Subcutaneous abdominal adipose tissue (tissue), 5 donors: ENCODE data around the gene CBX8.
A peak's percentile ranks its signal among the peaks of the same experiment; 100 is the strongest.

Experiments
- H3K27ac ChIP-seq: one replicate; pipeline ENCODE4 v1.7.0; 2013; ENCODE audit warnings: low read depth, mild to moderate bottlenecking, inconsistent platforms, low read length, moderate library complexity
- H3K27me3 ChIP-seq, 5 donors: one replicate each; pipeline ENCODE4 v1.7.0; 2013; ENCODE audit warnings: low read length in 5 of 5, inconsistent platforms in 1 of 5; ENCODE audit not compliant: control insufficient read depth in 5 of 5, insufficient read depth in 4 of 5
- H3K36me3 ChIP-seq, 5 donors: one replicate each; pipeline ENCODE4 v1.7.0; 2013; ENCODE audit warnings: low read length in 5 of 5; ENCODE audit not compliant: control insufficient read depth in 5 of 5, insufficient read depth in 5 of 5
- H3K4me1 ChIP-seq, 5 donors: one replicate each; pipeline ENCODE4 v1.7.0; 2013; ENCODE audit warnings: low read length in 5 of 5, mild to moderate bottlenecking in 3 of 5, moderate library complexity in 1 of 5; ENCODE audit not compliant: control insufficient read depth in 5 of 5, insufficient read depth in 5 of 5
- H3K4me3 ChIP-seq, 5 donors: one replicate each; pipeline ENCODE4 v1.7.0; 2013; ENCODE audit warnings: low read length in 5 of 5, low read depth in 1 of 5
- H3K9ac ChIP-seq, 5 donors: one replicate each; pipeline ENCODE4 v1.7.0; 2013; ENCODE audit warnings: low read length in 5 of 5, mild to moderate bottlenecking in 4 of 5, moderate library complexity in 3 of 5
- H3K9me3 ChIP-seq, 5 donors: one replicate each; pipeline ENCODE4 v1.7.0; 2013; ENCODE audit warnings: low read length in 5 of 5; ENCODE audit not compliant: control insufficient read depth in 5 of 5
- donor health status: healthy.
- donor health status: healthy.
- donor health status: healthy.
- donor health status: healthy.
- donor health status: healthy.

The CBX8 gene

DNA sequence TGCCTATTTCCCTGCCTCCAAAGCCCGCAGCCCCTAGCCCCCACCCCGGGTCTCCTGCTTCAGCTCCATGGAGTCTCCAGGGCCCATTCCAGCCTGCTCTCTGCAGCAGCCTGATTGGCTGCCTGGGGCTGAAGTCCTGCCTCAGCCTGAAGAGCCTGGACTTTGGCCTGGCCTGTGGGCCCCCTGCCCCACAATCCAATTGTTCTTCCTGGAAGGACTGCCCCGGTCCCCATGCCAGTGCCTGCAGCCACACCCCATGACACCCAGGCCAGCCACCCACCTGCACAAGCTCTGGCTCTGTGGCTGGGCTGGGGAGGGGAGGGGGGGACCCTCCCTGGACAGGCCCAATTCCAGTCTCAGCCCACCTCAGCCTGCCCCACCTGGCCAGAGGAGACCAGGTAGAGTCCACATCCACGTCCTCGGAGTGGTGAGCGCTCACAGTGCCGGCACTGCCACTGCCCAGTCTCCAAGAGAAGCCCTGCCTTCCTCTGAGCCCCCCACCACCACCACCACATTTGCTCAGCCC, 53.9 kb downstream of the CBX8 start:
- Histone ChIP-seq H3K27ac (no peak overlapping the region), H3K4me1 (peaks cover 0 to 16% (median 9%) of the 10 kb centered on the region in 5 donors), H3K27me3 (peaks cover 33 to 59% (median 46%) of the 10 kb centered on the region in 5 donors), H3K4me3 (no peak overlapping the region), H3K9me3 (no peaks in the 10 kb centered on the region), H3K9ac (no peak overlapping the region), H3K36me3 (no peaks in the 10 kb centered on the region)

DNA sequence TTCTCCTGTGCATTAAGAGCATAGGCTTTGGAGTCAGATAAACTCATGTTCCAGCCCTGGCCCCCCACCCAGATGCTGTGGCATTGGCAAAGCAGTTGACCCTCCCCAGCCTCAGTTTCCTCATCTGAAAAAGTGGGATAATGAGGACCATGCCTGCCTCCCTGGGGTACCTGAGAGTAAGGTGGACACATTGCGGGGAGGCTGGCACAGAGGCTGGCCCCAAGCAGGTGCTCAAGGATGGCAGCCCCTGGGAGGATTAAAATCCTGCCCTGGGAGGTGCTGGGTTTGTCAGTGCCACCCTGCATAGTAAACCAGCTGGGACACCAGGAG, 54.3 kb downstream of the CBX8 start:
- Histone ChIP-seq H3K4me1 (peaks cover 0 to 11% (median 8%) of the 10 kb centered on the region in 5 donors), H3K36me3 (no peaks in the 10 kb centered on the region), H3K4me3 (no peak overlapping the region), H3K27me3 (peaks cover 31 to 58% (median 46%) of the 10 kb centered on the region in 5 donors), H3K27ac (no peak overlapping the region), H3K9ac (peak overlapping the region in 1 of 5 donors; percentile 7), H3K9me3 (no peaks in the 10 kb centered on the region)
